Stimulated activated CD4-positive, alpha-beta T cell treated with anti-CD3 and anti-CD28 coated beads, Interleukin-1b, Interleukin-23, amount 100 ng/mL, for 4 hours (primary cell): ENCODE results near the gene PTPRH.

Source experiments
- DNase-seq, 2 donors: peaks; one replicate each; pipeline ENCODE4 v3.0.0-alpha.2; 2020; ENCODE audit warnings: low read depth in 2 of 2

Gene PTPRH

DNA sequence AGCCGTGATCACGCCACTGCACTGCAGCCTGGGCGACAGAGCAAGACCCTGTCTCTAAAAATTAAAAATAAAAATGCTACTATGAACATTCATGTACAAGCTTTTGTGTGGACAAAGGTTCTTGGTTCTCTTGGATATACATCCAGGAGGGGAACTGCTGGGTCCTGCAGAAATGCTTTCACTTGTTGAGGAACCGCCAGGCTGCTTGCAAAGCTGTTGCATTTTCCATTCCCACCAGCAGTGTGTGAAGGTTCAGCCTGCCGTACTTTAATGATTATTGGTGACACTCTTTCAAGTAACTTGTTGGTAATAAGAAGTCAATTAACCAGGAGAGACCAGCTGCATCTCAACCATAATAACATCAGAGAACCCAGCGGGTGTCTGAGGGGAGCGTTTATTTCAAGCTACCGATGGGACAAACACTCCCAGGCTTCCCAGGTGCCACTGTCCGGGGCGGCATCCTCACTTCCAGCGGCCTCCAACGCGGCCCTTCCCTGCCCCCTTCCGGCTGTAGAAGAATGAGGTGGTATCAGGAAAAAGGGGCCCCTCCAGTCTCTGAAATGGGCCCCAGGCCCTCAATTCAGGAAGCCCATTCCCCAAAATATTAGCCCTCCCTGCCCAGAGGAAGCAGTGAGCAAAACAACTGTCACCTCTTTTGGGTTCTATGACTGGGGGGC, 76.7 kb downstream of the PTPRH start:
- DNase-seq = no peak

DNA sequence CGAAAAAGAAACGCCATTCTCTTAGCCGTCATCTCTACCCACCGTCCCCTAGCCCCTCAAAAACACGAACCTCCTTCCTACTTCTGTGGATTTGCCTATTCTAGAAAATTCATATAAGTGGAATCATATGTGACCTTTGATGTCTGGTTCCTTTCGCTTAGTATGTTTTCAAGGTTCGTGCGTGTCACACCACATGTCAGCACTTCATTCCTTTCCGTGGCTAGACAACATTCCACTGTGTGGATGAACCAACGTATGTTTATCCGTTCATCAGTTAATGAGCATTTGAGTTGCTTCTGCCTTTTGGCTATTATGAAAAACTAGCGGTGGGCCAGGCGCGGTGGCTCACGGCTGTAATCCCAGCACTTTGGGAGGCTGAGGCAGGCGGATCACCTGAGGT, 77.9 kb downstream of the PTPRH start:
- no peak for DNase-seq
